CD4-positive, alpha-beta T cell (primary cell): ENCODE data around the gene DOCK9. TPM values are rescaled to one million over a fixed set of nuclear protein-coding genes. Genes with fewer than 3 reads are reported as not detected.

Source experiments
- ATAC-seq: fragments of 200-7000 bp; cut with Tn5 transposase; one replicate; pipeline ENCODE4 v1.10.0; 2022; ENCODE audit warnings: mild to moderate bottlenecking; ENCODE audit not compliant: poor library complexity
- CTCF ChIA-PET: fragments of 350-600 bp; sonication (Branson Sonifier 250); formaldehyde crosslinking; loops from one replicate; lab custom pipeline; 2021; ENCODE audit warnings: antibody characterized with exemption, inconsistent platforms; lab: Charles Lee
- POLR2A ChIA-PET: fragments of 350-600 bp; sonication (Branson Sonifier 250); formaldehyde crosslinking; loops from one replicate; lab custom pipeline; 2021; ENCODE audit warnings: antibody characterized with exemption, inconsistent platforms; lab: Charles Lee
- DNase-seq, 14 experiments: peaks; one replicate each; pipeline ENCODE4 v3.0.0-alpha.2; 2013 to 2020; ENCODE audit warnings: mixed read lengths in 2 of 14
- H3K27ac ChIP-seq, 2 donors: one replicate each; pipeline versions ENCODE4 v1.5.1 to v1.7.0; 2013; ENCODE audit warnings: low read length in 2 of 2, low read depth in 1 of 2, mild to moderate bottlenecking in 1 of 2
- H3K27me3 ChIP-seq, 2 experiments: 1 replicate in 1 of 2; 2 replicates in 1 of 2; pipeline versions ENCODE4 v1.6.1 to v1.7.0; 2013; ENCODE audit warnings: low read length in 2 of 2, control low read depth in 1 of 2, mild to moderate bottlenecking in 1 of 2, moderate library complexity in 1 of 2; ENCODE audit not compliant: insufficient read depth in 2 of 2, control insufficient read depth in 1 of 2
- H3K36me3 ChIP-seq: one replicate; pipeline ENCODE4 v1.6.1; 2013; ENCODE audit warnings: low read length, control low read depth; ENCODE audit not compliant: insufficient read depth
- H3K4me1 ChIP-seq: one replicate; pipeline ENCODE4 v1.6.1; 2013; ENCODE audit warnings: low read length, control low read depth; ENCODE audit not compliant: insufficient read depth
- H3K4me3 ChIP-seq: one replicate; pipeline ENCODE4 v1.5.1; 2013; ENCODE audit warnings: mild to moderate bottlenecking, low read length, moderate library complexity
- H3K9me3 ChIP-seq, 2 experiments: 1 replicate in 1 of 2; 2 replicates in 1 of 2; pipeline versions ENCODE4 v1.6.1 to v1.7.0; 2013; ENCODE audit warnings: low read length in 2 of 2, mild to moderate bottlenecking in 2 of 2, control low read depth in 1 of 2, moderate library complexity in 1 of 2; ENCODE audit not compliant: control insufficient read depth in 1 of 2, insufficient read depth in 1 of 2
- H3K27ac Mint-ChIP-seq: one replicate; pipeline ENCODE4 v1.8.0; 2020; ENCODE audit warnings: mixed read lengths
- H3K27me3 Mint-ChIP-seq: one replicate; pipeline ENCODE4 v1.8.0; 2021; ENCODE audit warnings: mixed read lengths
- H3K36me3 Mint-ChIP-seq: one replicate; pipeline ENCODE4 v1.8.0; 2021; ENCODE audit warnings: low read depth, mixed read lengths
- H3K4me1 Mint-ChIP-seq: one replicate; pipeline ENCODE4 v1.8.0; 2021; ENCODE audit warnings: low read depth, mixed read lengths
- H3K4me3 Mint-ChIP-seq: one replicate; pipeline ENCODE4 v1.8.0; 2020; ENCODE audit warnings: mild to moderate bottlenecking, mixed read lengths
- H3K9me3 Mint-ChIP-seq: one replicate; pipeline ENCODE4 v1.8.0; 2020; ENCODE audit warnings: mixed read lengths
- CTCF ChIP-seq: fragments of 200-600 bp; IDR thresholded peaks from one replicate; pipeline ENCODE4 v1.8.0; 2022; ENCODE audit warnings: antibody characterized with exemption, mild to moderate bottlenecking
- intact Hi-C, 2 experiments: fragments of 100-400 bp; cut with DNase I in 1 of 2; cut with micrococcal nuclease in 1 of 2; formaldehyde crosslinking; loops; one replicate each; pipeline versions ENCODE4 v1.15.1 to v1.9.0; 2023 to 2025; cut with DNase I, micrococcal nuclease
- total RNA-seq, 174 experiments: library from RNA in 2 of 174; stranded (reverse) in 2 of 174; gene quantifications; one replicate each; pipeline ENCODE4 v1.2.3 and lab custom pipeline; 2021 to 2026

Gene DOCK9
- total RNA-seq, 2 experiments from 2014 or later = 76.3 to 79.3 TPM

DNA sequence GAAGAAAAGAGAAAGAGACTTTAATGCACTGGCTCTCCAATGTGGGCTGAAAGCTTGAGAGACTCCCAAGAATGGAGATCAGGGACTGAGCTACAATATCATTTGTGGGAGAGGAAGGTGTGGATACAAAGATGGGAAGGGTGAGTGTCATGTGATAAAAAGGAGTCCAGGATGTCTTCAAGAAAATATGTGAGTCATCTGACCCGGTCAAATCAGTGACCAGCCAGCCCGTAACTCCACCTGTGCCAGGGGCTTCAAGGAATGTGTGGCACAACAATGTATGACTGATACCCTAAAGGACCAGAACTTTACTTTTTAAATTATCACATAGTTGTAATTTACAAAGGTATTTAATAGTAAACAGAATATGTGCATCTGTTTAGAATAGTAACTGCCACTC lies 97.2 kb downstream of the DOCK9 start:
- H3K4me3 Mint-ChIP-seq = no peak overlapping the region
- Histone ChIP-seq H3K4me1 (no peaks in the 10 kb centered on the region), H3K4me3 (no peak overlapping the region), H3K9me3 (no peaks in the 10 kb centered on the region), H3K36me3 (peaks cover 97% of the 10 kb centered on the region), H3K27me3 (no peaks in the 10 kb centered on the region), H3K27ac (no peak overlapping the region)
- ATAC-seq = no peak
- H3K9me3 Mint-ChIP-seq = no peaks in the 10 kb centered on the region
- no peak for DNase-seq
- H3K27me3 Mint-ChIP-seq = no peaks in the 10 kb centered on the region
- H3K27ac Mint-ChIP-seq = no peak overlapping the region
- intact Hi-C loops = no loop called here
- TF ChIP-seq CTCF = no peak
- peaks cover 100% of the 10 kb centered on the region for H3K36me3 Mint-ChIP-seq
- peaks cover 6% of the 10 kb centered on the region for H3K4me1 Mint-ChIP-seq
- CTCF ChIA-PET = no interaction called here
- POLR2A ChIA-PET = no interaction called here

DNA sequence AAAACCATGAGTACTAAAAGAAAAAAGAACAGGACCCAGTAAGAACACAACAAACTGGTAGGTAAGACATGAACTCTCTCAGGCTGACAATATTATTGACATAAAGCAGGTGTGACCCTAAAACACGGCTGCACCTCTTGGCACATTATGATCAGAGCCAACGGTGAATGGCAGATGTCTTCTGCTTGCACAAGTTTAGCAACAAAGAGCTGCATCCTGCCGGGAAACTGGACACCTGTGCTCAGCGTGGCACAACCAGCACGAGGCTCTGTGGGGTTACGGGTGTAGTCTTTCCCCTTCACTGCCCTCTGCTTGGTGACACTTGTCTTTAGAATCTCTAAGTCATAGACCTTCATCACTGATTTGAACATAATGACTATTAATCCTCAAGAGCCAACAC lies 97.9 kb downstream of the DOCK9 start:
- no peak for ATAC-seq
- Histone ChIP-seq H3K27me3 (no peaks in the 10 kb centered on the region), H3K4me3 (no peak overlapping the region), H3K4me1 (no peaks in the 10 kb centered on the region), H3K9me3 (no peaks in the 10 kb centered on the region), H3K27ac (no peak overlapping the region), H3K36me3 (peaks cover 98% of the 10 kb centered on the region)
- intact Hi-C loops = loop anchor here in 1 of 2 experiments (10.0 kb wide), 1 partner anchor 155 kb away; no protein-coding TSS in a partner anchor
- no peaks in the 10 kb centered on the region for H3K9me3 Mint-ChIP-seq
- ChIA-PET CTCF (no interaction called here), POLR2A (no interaction called here)
- no peak for TF ChIP-seq CTCF
- no peaks in the 10 kb centered on the region for H3K27me3 Mint-ChIP-seq
- no peak overlapping the region for H3K27ac Mint-ChIP-seq
- H3K4me3 Mint-ChIP-seq = no peak overlapping the region
- no peak for DNase-seq
- peaks cover 13% of the 10 kb centered on the region for H3K4me1 Mint-ChIP-seq
- H3K36me3 Mint-ChIP-seq = peaks cover 100% of the 10 kb centered on the region

- ATAC-seq (no peak), DNase-seq (no peak)
- intact Hi-C loops = loop anchor here in 1 of 2 experiments (10.0 kb wide), 1 partner anchor 156 kb away; no protein-coding TSS in a partner anchor
- Mint-ChIP-seq H3K4me3 (no peak overlapping the region), H3K36me3 (peaks cover 100% of the 10 kb centered on the region), H3K9me3 (no peaks in the 10 kb centered on the region), H3K4me1 (peaks cover 15% of the 10 kb centered on the region), H3K27ac (peak overlapping the region; percentile 60), H3K27me3 (no peaks in the 10 kb centered on the region)
- Histone ChIP-seq H3K27ac (no peak overlapping the region), H3K27me3 (no peaks in the 10 kb centered on the region), H3K36me3 (peaks cover 98% of the 10 kb centered on the region), H3K4me3 (no peak overlapping the region), H3K9me3 (no peaks in the 10 kb centered on the region), H3K4me1 (no peaks in the 10 kb centered on the region)
- CTCF ChIA-PET = no interaction called here
- POLR2A ChIA-PET = no interaction called here
- TF ChIP-seq CTCF = no peak
Measured at GRCh38 chr13:98879127-98879520, 98.7 kb downstream of the DOCK9 start.
